ENCODE results near the gene TBC1D25.

The TBC1D25 gene, protein sequence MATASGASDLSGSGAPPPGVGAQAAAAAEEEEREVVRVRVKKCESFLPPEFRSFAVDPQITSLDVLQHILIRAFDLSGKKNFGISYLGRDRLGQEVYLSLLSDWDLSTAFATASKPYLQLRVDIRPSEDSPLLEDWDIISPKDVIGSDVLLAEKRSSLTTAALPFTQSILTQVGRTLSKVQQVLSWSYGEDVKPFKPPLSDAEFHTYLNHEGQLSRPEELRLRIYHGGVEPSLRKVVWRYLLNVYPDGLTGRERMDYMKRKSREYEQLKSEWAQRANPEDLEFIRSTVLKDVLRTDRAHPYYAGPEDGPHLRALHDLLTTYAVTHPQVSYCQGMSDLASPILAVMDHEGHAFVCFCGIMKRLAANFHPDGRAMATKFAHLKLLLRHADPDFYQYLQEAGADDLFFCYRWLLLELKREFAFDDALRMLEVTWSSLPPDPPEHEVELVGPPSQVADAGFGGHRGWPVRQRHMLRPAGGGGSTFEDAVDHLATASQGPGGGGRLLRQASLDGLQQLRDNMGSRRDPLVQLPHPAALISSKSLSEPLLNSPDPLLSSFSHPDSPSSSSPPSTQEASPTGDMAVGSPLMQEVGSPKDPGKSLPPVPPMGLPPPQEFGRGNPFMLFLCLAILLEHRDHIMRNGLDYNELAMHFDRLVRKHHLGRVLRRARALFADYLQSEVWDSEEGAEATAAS

GRCh38 chrX:48539345-48540027, at the start of gene TBC1D25:
TBC1D25 (plus strand) TSS chrX:48539714; CDS start chrX:48539798, 84 bp downstream.
- peak; percentile 98 for DNase-seq

DNA sequence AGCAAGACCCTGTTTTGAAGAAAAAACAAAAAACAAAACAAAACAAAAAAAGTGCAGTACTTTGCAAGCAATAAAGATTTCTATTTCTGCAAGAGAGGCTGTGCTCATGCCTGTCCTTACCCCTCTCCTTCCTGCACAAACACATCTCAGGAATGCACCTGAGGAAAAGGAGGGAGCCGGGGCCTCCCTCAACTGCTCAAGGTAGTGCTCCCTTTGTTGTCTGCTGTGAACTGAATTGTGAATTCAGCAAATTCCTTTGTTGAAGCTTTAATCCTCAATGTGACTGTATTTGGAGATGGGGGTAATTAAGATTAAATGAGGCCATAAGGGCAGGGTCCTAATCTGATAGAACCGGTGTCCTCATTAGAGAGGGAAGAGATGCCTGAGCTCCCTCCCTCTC, 49.6 kb upstream of the TBC1D25 start:
- no peak for DNase-seq

- no peak for DNase-seq
Observed at GRCh38 chrX:48490661-48491060, 48.9 kb upstream of the TBC1D25 start.

DNA sequence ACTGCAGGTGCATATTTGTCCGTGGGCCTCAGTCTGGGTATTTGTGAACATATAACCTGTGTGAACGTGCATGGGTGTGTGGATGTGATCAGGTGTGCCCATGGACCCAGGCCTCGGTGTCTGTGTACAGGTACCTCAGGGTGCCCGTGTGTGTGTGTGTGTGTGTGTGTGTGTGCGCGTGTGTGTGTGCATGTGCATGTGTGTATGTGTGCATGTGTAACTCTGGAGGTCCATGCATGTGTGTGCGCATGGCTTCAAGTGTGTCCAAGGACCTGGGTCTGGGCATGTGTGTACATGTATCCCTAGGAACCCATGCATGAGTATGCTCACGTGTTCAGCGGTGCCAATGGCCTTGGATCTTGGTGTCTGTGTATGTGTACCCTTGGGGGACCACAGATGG, 47.7 kb upstream of the TBC1D25 start:
- no peak for DNase-seq

GRCh38 chrX:48492293-48492910, 47.1 kb upstream of the TBC1D25 start:
- DNase-seq = no peak

GRCh38 chrX:48493890-48494364, 45.6 kb upstream of the TBC1D25 start:
- DNase-seq = no peak

- DNase-seq = no peak
Observed at GRCh38 chrX:48496660-48497059, 42.9 kb upstream of the TBC1D25 start.

DNA sequence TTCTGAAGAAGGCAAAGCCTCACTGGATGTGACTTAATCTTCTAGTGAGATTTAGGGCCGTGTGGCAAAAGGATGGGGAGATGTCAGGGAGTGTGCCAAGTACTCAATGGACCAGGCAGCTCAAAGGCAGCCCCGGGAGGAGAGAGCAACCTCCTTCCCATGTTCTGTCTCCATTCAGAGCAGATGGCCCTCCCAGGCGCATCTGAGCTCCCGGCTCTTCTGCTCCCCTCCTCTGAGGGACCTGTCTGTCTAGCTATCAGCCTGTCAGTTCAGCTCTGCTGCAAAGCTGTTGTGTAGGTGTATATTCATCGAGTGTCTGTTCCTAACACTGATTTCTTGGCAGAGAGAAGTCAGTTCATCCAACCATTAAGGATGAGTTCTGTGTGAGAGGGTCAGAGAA, 41.6 kb upstream of the TBC1D25 start:
- no peak for DNase-seq

- no peak for DNase-seq
Observed at GRCh38 chrX:48498374-48498809, 41.1 kb upstream of the TBC1D25 start.

DNA sequence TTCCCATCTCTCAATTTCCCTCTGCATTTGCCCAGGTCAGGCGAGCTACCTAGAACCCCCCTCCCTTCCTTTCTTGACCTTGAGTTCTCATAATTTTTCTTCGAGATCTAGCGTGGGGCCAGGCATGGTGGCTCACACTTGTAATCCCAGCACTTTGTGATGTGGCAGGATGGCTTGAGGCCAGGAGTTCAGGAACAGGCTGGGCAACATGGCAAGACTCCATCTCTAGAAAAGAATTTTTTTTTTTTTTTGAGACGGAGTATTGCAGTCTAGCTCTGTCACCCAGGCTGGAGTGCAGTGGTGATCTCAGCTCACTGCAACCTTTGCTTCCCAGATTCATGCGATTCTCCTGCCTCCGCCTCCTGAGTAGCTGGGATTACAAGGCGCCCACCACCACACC, 35.3 kb upstream of the TBC1D25 start:
- DNase-seq = no peak

DNA sequence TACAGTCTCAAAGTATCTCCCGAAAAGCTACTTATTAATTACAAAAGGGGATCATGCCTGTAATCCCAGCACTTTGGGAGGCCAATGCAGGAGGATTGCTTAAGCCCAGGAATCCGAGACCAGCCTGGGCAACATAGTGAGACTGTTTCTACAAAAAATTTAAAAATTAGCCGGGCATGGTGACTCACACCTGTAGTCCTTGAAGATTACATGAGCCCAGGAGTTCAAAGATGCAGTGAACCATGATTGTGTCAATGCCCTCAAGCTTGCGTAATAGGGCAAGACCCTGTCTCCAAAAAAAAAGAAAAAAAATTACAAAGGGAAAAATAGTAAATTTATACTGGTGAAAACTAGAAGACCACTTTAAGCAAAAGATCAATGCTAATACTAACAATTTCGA, 34.0 kb upstream of the TBC1D25 start:
- DNase-seq = no peak

DNA sequence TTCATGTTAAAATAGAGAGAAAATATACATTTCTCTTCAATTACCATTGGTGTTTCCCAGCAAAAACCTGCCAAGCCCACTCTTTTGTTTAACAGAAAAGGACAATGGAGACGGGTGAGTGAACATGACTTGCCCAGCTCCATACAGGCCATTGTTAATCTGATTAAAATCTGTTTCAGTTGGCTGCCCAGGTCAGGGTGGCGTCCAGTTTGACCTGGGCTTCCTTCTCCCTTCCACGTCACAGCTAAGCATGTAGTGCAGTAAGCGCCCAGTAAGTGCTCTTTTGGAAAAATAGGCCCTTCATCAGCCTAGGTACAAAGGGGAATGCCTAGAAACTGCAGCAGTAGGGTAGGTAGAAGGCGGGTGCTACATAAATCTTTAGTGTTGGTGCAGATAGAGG, 32.3 kb upstream of the TBC1D25 start:
- no peak for DNase-seq

DNA sequence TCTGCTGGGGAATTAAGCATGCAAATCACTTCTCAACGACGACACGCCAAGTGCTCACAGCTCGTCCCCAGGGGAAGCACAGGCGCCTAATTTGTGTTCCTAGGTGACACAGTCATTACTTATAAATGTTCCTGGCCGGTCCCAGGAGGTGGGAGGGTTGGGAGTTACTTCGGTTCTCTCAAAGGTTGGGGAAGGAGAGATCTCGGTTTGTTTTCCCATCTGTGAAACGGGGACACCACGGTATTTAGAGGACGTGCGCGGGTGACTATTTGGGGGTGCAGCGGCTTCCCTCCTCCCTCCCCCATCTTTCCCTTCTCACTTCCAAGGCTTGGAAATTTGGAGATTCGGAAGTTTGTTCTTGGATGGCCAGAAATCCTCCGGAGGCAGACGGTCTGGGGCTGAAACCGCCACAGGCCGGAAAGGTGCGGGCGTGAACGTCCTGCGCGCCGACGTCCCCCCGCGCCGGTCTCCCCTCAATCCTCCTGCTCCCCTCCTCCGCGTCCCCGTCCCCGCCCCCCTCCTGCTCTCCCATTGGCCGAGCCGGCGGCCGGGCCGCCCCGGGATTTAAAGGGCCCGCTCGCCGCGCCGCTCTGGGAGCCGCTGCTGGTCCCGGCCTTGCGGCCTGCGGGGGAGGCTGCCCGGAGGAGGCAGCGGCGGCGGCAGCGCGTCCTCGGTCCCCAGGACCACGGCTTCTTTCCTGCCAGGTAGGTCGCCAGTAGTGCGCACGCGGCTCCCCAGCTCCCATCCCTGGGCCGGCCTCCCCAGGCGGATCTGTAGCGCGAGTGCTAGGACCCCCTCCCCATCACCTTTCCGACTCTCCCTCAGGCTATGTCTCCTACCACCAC, 30.9 kb upstream of the TBC1D25 start, which contains the start of gene PORCN:
Gene PORCN (plus strand): TSS at position 593 of the 845 bp plus-strand sequence. CDS start 829 bp downstream, outside the sequence.
- DNase-seq = peak; percentile 91

- no peak for DNase-seq
Observed at GRCh38 chrX:48509245-48509590, 30.3 kb upstream of the TBC1D25 start.

DNA sequence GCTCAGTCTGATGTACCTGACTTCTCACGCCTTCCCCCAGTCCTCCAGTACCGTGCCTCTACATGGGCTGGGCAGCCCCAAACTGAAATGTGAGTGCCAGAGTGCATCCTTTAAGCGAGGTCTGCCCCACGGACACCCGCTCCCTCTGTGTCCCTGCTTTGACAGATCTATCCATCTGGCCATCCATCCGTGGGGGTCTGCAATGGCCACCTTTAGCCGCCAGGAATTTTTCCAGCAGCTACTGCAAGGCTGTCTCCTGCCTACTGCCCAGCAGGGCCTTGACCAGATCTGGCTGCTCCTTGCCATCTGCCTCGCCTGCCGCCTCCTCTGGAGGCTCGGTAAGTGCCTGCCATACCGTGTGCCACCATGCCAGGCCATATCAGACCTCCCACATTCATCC, 29.9 kb upstream of the TBC1D25 start:
- DNase-seq = no peak

GRCh38 chrX:48511560-48511959, 28.0 kb upstream of the TBC1D25 start:
- no peak for DNase-seq

DNA sequence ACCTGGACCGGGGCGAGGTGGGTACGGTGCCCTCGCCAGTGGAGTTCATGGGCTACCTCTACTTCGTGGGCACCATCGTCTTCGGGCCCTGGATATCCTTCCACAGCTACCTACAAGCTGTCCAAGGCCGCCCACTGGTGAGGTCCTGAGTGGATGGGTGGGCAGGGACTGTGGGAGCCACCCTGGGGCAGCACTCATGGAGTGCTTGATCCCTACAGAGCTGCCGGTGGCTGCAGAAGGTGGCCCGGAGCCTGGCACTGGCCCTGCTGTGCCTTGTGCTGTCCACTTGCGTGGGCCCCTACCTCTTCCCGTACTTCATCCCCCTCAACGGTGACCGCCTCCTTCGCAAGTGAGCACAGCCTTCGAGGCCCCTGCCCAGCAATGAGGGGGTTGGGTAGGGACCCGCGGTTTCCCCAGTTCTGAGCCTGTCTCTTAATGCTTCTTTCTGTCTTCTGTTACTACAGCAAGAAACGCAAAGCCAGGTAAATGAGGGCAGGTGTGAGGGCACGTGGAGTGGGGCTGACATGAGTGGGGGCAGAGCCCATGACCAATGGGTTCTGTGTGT, 27.1 kb upstream of the TBC1D25 start:
- DNase-seq = no peak

DNA sequence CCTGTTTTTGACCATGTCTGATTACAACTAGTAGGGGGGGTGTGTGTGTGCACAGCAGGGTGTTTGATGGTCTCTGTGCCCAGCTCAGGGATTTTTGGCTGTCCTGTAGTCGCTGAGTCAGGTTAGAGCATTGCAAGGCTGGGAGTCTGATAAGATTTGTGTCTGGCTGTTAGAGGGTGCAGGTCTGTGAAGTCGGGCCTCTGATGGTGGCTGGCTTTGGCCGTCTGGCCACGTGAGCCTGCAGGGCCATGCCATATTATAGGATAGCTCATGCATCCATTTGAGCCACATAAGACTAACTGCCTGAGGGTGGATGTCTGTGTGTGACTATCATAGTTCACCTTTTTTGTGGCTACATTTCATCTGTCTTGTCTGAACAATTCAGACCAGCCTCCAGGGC, 25.8 kb upstream of the TBC1D25 start:
- DNase-seq = no peak

DNA sequence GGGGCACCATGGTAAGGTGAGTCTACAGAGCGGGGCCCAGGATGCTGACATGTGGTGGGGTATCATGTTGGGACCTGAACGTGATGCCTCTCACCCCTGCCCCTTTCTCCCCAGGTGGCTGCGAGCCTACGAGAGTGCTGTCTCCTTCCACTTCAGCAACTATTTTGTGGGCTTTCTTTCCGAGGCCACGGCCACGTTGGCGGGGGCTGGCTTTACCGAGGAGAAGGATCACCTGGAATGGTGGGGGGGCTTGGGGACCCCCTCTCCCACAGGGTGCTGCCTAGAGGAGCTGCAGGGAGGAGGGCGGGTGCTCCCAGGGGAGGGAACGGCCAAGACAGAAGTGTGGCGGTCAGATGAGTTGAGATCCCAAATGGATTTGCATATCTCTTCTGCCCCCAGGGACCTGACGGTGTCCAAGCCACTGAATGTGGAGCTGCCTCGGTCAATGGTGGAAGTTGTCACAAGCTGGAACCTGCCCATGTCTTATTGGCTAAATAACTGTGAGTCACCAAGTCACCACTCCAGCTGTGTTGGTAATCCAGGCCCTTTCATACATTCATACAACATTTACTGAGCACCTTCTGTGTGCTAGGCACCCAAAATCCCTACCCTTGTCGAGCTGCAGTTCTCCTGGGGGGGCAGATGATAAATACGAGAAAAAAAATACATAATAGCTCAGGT, 25.2 kb upstream of the TBC1D25 start:
- no peak for DNase-seq

- no peak for DNase-seq
Observed at GRCh38 chrX:48514868-48515460, 24.6 kb upstream of the TBC1D25 start.

DNA sequence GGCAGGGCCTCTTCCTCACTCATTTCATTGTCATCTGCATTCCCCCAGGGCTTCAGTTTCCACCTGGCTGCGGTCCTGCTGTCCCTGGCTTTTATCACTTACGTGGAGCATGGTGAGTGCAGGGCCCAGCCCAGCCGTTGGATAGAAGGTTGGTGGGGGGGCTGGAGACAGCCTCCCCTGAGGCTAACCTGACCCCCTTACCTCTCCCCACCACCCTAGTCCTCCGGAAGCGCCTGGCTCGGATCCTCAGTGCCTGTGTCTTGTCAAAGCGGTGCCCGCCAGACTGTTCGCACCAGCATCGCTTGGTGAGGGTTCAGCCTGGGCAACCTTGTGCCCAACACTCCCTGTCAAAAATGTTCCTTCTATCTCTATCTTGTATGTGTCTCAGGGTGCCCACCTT, 23.7 kb upstream of the TBC1D25 start:
- no peak for DNase-seq

Data from activated effector memory CD4-positive, alpha-beta T cell treated with anti-CD3 and anti-CD28 coated beads, Interleukin-2, amount 50 U/mL, for 16 hours (primary cell).